LNCaP clone FGC (cell line): ENCODE data around the gene DNAJC12.
"Not testable (repeated sequence)": the region's sequence is repeated elsewhere in the genome, so short reads cannot be mapped to it uniquely, and the experiment has no call there.

Experiments
- DNase-seq: peaks from one replicate; pipeline ENCODE4 v3.0.0-alpha.2; 2011; ENCODE audit warnings: low read depth
- H3K4me3 ChIP-seq: 2 replicates; pipeline ENCODE4 v1.5.1; 2011; ENCODE audit warnings: mild to moderate bottlenecking, low read depth, low read length, control low read depth
- CTCF ChIP-seq: IDR thresholded peaks from 2 replicates; pipeline ENCODE4 v1.5.1; 2012; ENCODE audit warnings: mild to moderate bottlenecking; ENCODE audit not compliant: control insufficient read depth, insufficient read depth; ENCODE audit errors: extremely low read depth

Gene DNAJC12

GRCh38 chr10:67839951-67840350 is 2.0 kb upstream of the DNAJC12 start:
- TF ChIP-seq CTCF = no peak
- no peak for DNase-seq
- H3K4me3 ChIP-seq = no peak overlapping the region

- DNase-seq, H3K4me3 ChIP-seq: not testable (repeated sequence)
These were observed 1.5 kb upstream of the DNAJC12 start for GRCh38 chr10:67839511-67839910.

GRCh38 chr10:67836972-67837371 is 1.0 kb downstream of the DNAJC12 start:
- H3K4me3 ChIP-seq = peak overlapping the region; percentile 48
- no peak for TF ChIP-seq CTCF
- DNase-seq = no peak

- DNase-seq = no peak
These were observed 1.5 kb downstream of the DNAJC12 start for GRCh38 chr10:67836488-67836887.

GRCh38 chr10:67835541-67836394 is 2.2 kb downstream of the DNAJC12 start:
- DNase-seq, H3K4me3 ChIP-seq: not testable (repeated sequence)

More at GRCh38 chr10:67836488-67836887, 1.5 kb downstream of the DNAJC12 start:
- no peak overlapping the region for H3K4me3 ChIP-seq
- TF ChIP-seq CTCF = no peak

- no peak for DNase-seq
- H3K4me3 ChIP-seq = no peak overlapping the region
- no peak for TF ChIP-seq CTCF
These were observed 3.6 kb downstream of the DNAJC12 start for GRCh38 chr10:67834375-67834774.

- H3K4me3 ChIP-seq = no peak overlapping the region
- no peak for DNase-seq
- TF ChIP-seq CTCF = no peak
These were observed 10.2 kb downstream of the DNAJC12 start for GRCh38 chr10:67827811-67828210.

GRCh38 chr10:67819768-67820204 is 18.2 kb downstream of the DNAJC12 start:
- no peak for TF ChIP-seq CTCF
- no peak overlapping the region for H3K4me3 ChIP-seq
- no peak for DNase-seq
